ENCODE results near the gene ASPN. TPM values are rescaled to one million over a fixed set of nuclear protein-coding genes. Genes with fewer than 3 reads are reported as not detected.
A peak's percentile ranks its signal among the peaks of the same experiment; 100 is the strongest.

The ASPN gene
- total and polyA plus RNA-seq, 10 of the 15 experiments (the other 5 are each of a cell fraction or from before 2014, with no cell fraction given) = 0.03 to 0.47 (median 0.42) TPM; not detected in 7

DNA sequence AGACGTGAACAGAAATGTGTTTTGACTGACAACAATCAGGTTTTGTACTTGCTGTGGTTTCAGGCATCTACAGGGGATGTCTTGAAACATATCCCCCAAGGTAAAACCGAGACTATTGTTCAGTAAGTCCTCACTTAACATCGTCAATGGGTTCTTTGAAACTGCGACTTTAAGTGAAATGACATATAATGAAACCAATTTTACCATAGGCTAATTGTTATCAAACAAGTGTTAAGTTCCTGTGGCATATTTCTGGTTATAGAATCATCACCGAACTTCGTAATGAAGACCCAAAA, 41.6 kb downstream of the ASPN start (continued):
- peak in 1 of 2 experiments; percentile 32; a peak in 1 of 4 replicates for TF ChIP-seq IKZF2 (IDR thresholded peaks at IDR 0.05)

DNA sequence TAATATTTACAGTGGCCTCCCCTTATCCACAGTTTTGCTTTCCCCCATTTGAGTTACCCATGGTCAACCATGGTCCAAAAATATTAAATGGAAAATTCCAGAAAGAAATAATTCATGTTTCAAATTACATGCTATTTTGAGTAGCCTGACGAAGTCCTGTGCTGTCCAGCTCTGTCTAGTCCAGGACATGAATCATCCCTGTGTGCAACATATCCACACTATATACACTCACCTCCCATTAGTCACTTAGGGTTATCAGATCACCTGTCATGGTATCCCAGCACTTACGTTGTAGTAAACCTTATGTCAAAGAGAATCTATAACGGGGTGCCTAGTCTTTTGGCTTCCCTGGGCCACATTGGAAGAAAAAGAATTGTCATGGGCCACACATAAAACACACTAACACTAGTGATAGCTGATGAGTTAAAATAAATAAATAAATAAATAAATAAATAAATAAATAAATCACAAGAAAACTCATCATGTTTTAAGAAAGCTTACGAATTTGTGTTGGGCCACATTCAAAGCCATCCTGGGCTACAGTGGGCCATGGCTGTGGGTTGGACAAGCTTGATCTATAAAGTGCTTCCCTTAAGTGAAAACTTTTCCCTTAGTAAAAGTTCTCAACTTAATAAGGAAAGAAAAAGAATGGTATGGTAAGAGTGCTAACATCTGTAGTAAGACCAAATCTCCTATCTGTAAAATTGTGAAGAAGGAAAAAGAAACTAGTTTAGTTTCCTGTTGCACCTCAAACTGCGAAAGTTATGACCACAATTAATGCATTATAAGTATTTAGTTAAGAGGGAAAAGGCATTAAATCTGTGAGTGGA, 42.2 kb downstream of the ASPN start:
- ChIA-PET SMC1A (ENCODE audit: uncharacterized antibody, unreplicated experiment) (interaction anchor here (1.3 to 1.7 kb wide), 5 partner anchors 31 to 302 kb away, joined by 3 to 8 read pairs (median 7); no protein-coding TSS in a partner anchor), POLR2A (interaction anchor here (0.6 kb wide), 1 partner anchor 246 kb away, joined by 3 read pairs; no protein-coding TSS in a partner anchor), CTCF (interaction anchor here (0.5 to 2.3 kb wide), 7 partner anchors 11 to 305 kb away, joined by 3 to 35 read pairs (median 4); no protein-coding TSS in a partner anchor), RAD21 (ENCODE audit: unreplicated experiment) (interaction anchor here (1.4 to 2.4 kb wide), 4 partner anchors 112 to 301 kb away, joined by 4 to 10 read pairs (median 8); partner anchors contain the start of gene CENPP)
- no peak for FAIRE-seq
- no peaks in the 10 kb centered on the region for H3K79me2 ChIP-seq (ENCODE audit: control insufficient read depth, insufficient read depth, low read length)
- no peak for ATAC-seq
- DNase-seq (ENCODE audit: low read depth, low spot score) = no peak
- no peak overlapping the region for H3K9ac ChIP-seq (ENCODE audit: control insufficient read depth, insufficient read depth, low read length)
- intact Hi-C loops (cut with micrococcal nuclease; ENCODE audit: unreplicated experiment) (loop anchor here (10.0 kb wide), 1 partner anchor 115 kb away; the partner anchor contains the start of genes CENPP and NOL8), in situ Hi-C loops (cut with MboI) (loop anchor here (5.0 kb wide), 1 partner anchor 293 kb away; no protein-coding TSS in a partner anchor)
- H3K27ac ChIP-seq (ENCODE audit: control insufficient read depth, insufficient read depth) = no peak overlapping the region
- H3K9me3 ChIP-seq (replicated peaks; ENCODE audit: control insufficient read depth, insufficient read depth, low read length) = no peaks in the 10 kb centered on the region
- no peaks in the 10 kb centered on the region for H3K4me1 ChIP-seq (ENCODE audit: control insufficient read depth, insufficient read depth, low read length)
- no peak overlapping the region for H2AFZ ChIP-seq (ENCODE audit: control insufficient read depth, low read depth, low read length)
- 58% methylated on average over 5 of the region's 5 CpGs for WGBS (ENCODE audit: insufficient coverage, insufficient replicate concordance, low lambda C conversion rate, missing lambda C conversion rate)
- BruUV-seq (replicated peaks) = no TSS peak
- H3K4me3 ChIP-seq = no peak overlapping the region
- no peaks in the 10 kb centered on the region for H4K20me1 ChIP-seq (ENCODE audit: control insufficient read depth, insufficient read depth)
- peak overlapping the region; percentile 46; the same call in 1 of the 2 replicates for H3K4me2 ChIP-seq (ENCODE audit: control insufficient read depth, insufficient read depth)
- H3K36me3 ChIP-seq (ENCODE audit: control insufficient read depth in 2 of 2, insufficient read depth in 2 of 2, low read length in 1 of 2) = no peaks in the 10 kb centered on the region
- no peaks in the 10 kb centered on the region for H3K27me3 ChIP-seq (replicated peaks in 1 of 2; ENCODE audit: control insufficient read depth in 2 of 2, insufficient read depth in 2 of 2, low read length in 1 of 2)
- no peak for TF ChIP-seq CBX5 (IDR thresholded peaks at IDR 0.05; ENCODE audit: low read depth)
- TF ChIP-seq, protein P1, sequence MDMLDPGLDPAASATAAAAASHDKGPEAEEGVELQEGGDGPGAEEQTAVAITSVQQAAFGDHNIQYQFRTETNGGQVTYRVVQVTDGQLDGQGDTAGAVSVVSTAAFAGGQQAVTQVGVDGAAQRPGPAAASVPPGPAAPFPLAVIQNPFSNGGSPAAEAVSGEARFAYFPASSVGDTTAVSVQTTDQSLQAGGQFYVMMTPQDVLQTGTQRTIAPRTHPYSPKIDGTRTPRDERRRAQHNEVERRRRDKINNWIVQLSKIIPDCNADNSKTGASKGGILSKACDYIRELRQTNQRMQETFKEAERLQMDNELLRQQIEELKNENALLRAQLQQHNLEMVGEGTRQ (IDR thresholded peaks at IDR 0.05; ENCODE audit: borderline replicate concordance, low read depth, low read length) = no peak
- no peak for TF ChIP-seq RELA (IDR thresholded peaks at IDR 0.05; ENCODE audit: borderline replicate concordance, partially characterized antibody)
- TF ChIP-seq, protein P2, sequence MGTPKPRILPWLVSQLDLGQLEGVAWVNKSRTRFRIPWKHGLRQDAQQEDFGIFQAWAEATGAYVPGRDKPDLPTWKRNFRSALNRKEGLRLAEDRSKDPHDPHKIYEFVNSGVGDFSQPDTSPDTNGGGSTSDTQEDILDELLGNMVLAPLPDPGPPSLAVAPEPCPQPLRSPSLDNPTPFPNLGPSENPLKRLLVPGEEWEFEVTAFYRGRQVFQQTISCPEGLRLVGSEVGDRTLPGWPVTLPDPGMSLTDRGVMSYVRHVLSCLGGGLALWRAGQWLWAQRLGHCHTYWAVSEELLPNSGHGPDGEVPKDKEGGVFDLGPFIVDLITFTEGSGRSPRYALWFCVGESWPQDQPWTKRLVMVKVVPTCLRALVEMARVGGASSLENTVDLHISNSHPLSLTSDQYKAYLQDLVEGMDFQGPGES (IDR thresholded peaks at IDR 0.05) = no peak
- no peak for TF ChIP-seq TBL1XR1 (IDR thresholded peaks at IDR 0.05; ENCODE audit: low read depth, low read length)
- no peak for TF ChIP-seq TCF12 (IDR thresholded peaks at IDR 0.05; ENCODE audit: low read depth, low read length)
- no peak for TF ChIP-seq IRF4 (IDR thresholded peaks at IDR 0.05; ENCODE audit: low read depth, low read length)
- TF ChIP-seq, protein P3, sequence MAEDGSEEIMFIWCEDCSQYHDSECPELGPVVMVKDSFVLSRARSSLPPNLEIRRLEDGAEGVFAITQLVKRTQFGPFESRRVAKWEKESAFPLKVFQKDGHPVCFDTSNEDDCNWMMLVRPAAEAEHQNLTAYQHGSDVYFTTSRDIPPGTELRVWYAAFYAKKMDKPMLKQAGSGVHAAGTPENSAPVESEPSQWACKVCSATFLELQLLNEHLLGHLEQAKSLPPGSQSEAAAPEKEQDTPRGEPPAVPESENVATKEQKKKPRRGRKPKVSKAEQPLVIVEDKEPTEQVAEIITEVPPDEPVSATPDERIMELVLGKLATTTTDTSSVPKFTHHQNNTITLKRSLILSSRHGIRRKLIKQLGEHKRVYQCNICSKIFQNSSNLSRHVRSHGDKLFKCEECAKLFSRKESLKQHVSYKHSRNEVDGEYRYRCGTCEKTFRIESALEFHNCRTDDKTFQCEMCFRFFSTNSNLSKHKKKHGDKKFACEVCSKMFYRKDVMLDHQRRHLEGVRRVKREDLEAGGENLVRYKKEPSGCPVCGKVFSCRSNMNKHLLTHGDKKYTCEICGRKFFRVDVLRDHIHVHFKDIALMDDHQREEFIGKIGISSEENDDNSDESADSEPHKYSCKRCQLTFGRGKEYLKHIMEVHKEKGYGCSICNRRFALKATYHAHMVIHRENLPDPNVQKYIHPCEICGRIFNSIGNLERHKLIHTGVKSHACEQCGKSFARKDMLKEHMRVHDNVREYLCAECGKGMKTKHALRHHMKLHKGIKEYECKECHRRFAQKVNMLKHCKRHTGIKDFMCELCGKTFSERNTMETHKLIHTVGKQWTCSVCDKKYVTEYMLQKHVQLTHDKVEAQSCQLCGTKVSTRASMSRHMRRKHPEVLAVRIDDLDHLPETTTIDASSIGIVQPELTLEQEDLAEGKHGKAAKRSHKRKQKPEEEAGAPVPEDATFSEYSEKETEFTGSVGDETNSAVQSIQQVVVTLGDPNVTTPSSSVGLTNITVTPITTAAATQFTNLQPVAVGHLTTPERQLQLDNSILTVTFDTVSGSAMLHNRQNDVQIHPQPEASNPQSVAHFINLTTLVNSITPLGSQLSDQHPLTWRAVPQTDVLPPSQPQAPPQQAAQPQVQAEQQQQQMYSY (CRISPR knock-in tag; IDR thresholded peaks at IDR 0.05) = no peak
- TF ChIP-seq, protein P4, sequence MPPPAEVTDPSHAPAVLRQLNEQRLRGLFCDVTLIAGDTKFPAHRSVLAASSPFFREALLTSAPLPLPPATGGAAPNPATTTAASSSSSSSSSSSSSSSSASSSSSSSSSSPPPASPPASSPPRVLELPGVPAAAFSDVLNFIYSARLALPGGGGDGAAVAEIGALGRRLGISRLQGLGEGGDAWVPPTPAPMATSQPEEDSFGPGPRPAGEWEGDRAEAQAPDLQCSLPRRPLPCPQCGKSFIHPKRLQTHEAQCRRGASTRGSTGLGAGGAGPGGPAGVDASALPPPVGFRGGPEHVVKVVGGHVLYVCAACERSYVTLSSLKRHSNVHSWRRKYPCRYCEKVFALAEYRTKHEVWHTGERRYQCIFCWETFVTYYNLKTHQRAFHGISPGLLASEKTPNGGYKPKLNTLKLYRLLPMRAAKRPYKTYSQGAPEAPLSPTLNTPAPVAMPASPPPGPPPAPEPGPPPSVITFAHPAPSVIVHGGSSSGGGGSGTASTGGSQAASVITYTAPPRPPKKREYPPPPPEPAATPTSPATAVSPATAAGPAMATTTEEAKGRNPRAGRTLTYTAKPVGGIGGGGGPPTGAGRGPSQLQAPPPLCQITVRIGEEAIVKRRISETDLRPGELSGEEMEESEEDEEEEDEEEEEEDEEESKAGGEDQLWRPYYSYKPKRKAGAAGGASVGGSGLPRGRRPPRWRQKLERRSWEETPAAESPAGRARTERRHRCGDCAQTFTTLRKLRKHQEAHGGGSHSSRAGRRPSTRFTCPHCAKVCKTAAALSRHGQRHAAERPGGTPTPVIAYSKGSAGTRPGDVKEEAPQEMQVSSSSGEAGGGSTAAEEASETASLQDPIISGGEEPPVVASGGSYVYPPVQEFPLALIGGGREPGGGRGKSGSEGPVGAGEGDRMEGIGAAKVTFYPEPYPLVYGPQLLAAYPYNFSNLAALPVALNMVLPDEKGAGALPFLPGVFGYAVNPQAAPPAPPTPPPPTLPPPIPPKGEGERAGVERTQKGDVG (CRISPR knock-in tag; IDR thresholded peaks at IDR 0.05) = no peak
- no peak for TF ChIP-seq IKZF1 (conservative IDR thresholded peaks at IDR 0.05)
- TF ChIP-seq CHD2 (IDR thresholded peaks at IDR 0.05; ENCODE audit: borderline replicate concordance, low read depth, low read length) = no peak

Measured in GM12878 (cell line).